Hepatocyte (in vitro differentiated cells): ENCODE results near the gene PHKG1. TPM values are rescaled to one million over a fixed set of nuclear protein-coding genes. Genes with fewer than 3 reads are reported as not detected.
"Not testable (repeated sequence)": the region's sequence is repeated elsewhere in the genome, so short reads cannot be mapped to it uniquely, and the experiment has no call there.

Experiments used
- DNase-seq: peaks from one replicate; pipeline ENCODE4 v3.0.0-alpha.2; 2016; ENCODE audit warnings: low spot score
- H2AFZ ChIP-seq: fragments of 200-600 bp; sonication (generic); 2 replicates; pipeline ENCODE4 v1.6.0; 2016; ENCODE audit warnings: antibody characterized with exemption, mild to moderate bottlenecking
- H3K27ac ChIP-seq: fragments of 200-600 bp; sonication (generic); 2 replicates; pipeline ENCODE4 v1.5.1; 2016; ENCODE audit warnings: mild to moderate bottlenecking
- H3K27me3 ChIP-seq: fragments of 200-600 bp; sonication (generic); 2 replicates; pipeline ENCODE4 v1.6.1; 2016
- H3K36me3 ChIP-seq: fragments of 200-600 bp; sonication (generic); replicated peaks from 2 replicates; pipeline ENCODE4 v1.5.1; 2016; ENCODE audit warnings: low read depth; ENCODE audit not compliant: insufficient read depth
- H3K4me1 ChIP-seq: fragments of 200-600 bp; sonication (generic); 2 replicates; pipeline ENCODE4 v1.5.1; 2016; ENCODE audit warnings: mild to moderate bottlenecking, moderate library complexity; ENCODE audit not compliant: insufficient read depth
- H3K4me2 ChIP-seq: fragments of 200-600 bp; sonication (generic); 2 replicates; pipeline ENCODE4 v1.6.0; 2016
- H3K4me3 ChIP-seq: fragments of 200-600 bp; sonication (generic); 2 replicates; pipeline ENCODE4 v1.5.1; 2016; ENCODE audit warnings: mild to moderate bottlenecking
- H3K79me2 ChIP-seq: fragments of 200-600 bp; sonication (generic); 2 replicates; pipeline ENCODE4 v1.6.0; 2017; ENCODE audit warnings: mild to moderate bottlenecking
- H3K9me2 ChIP-seq: fragments of 200-600 bp; sonication (generic); replicated peaks from 2 replicates; pipeline ENCODE4 v1.6.0; 2017; ENCODE audit warnings: mild to moderate bottlenecking; ENCODE audit not compliant: insufficient read depth
- H3K9me3 ChIP-seq: fragments of 200-600 bp; sonication (generic); 2 replicates; pipeline ENCODE4 v1.5.1; 2016; ENCODE audit warnings: low read depth, mild to moderate bottlenecking
- H4K20me1 ChIP-seq: fragments of 200-600 bp; sonication (generic); 2 replicates; pipeline ENCODE4 v1.6.0; 2016; ENCODE audit warnings: mild to moderate bottlenecking; ENCODE audit not compliant: insufficient read depth, poor library complexity, severe bottlenecking
- CTCF ChIP-seq: fragments of 200-600 bp; sonication (generic); IDR thresholded peaks from 2 replicates; pipeline ENCODE4 v1.5.1; 2016; ENCODE audit warnings: antibody characterized with exemption, mild to moderate bottlenecking; ENCODE audit not compliant: poor library complexity
- EZH2 ChIP-seq: fragments of 200-600 bp; sonication (generic); IDR thresholded peaks from 2 replicates; pipeline ENCODE4 v1.6.1; 2016; ENCODE audit warnings: antibody characterized with exemption, mild to moderate bottlenecking, borderline replicate concordance
- EZH2phosphoT487 ChIP-seq: fragments of 200-600 bp; sonication (generic); IDR thresholded peaks from one replicate; pipeline ENCODE4 v1.6.1; 2018; ENCODE audit warnings: antibody characterized with exemption, mild to moderate bottlenecking, low read depth, moderate library complexity; ENCODE audit not compliant: unreplicated experiment, severe bottlenecking
- WGBS: methylation state at CpG from one replicate; pipeline ENCODE4 v1.1.6; 2016; ENCODE audit warnings: low lambda C conversion rate; ENCODE audit errors: missing lambda C conversion rate; 5-methylcytosine and 5-hydroxymethylcytosine counted together
- polyA plus RNA-seq: library from polyadenylated mRNA; unstranded; fragments of >200 nt; fragmentation: Nextera tagmentation; extraction: Ambion mirVana; gene quantifications from 2 replicates; pipeline ENCODE4 v1.2.1, GENCODE V29; 2016
- total RNA-seq: library from RNA; depleted of rRNA; stranded (reverse); fragments of >200 nt; gene quantifications from 2 replicates; pipeline ENCODE4 v1.2.3, GENCODE V29; 2014

Gene PHKG1
- total and polyA plus RNA-seq, 2 experiments from 2014 or later, result 0.13 TPM; not detected in 1

DNA sequence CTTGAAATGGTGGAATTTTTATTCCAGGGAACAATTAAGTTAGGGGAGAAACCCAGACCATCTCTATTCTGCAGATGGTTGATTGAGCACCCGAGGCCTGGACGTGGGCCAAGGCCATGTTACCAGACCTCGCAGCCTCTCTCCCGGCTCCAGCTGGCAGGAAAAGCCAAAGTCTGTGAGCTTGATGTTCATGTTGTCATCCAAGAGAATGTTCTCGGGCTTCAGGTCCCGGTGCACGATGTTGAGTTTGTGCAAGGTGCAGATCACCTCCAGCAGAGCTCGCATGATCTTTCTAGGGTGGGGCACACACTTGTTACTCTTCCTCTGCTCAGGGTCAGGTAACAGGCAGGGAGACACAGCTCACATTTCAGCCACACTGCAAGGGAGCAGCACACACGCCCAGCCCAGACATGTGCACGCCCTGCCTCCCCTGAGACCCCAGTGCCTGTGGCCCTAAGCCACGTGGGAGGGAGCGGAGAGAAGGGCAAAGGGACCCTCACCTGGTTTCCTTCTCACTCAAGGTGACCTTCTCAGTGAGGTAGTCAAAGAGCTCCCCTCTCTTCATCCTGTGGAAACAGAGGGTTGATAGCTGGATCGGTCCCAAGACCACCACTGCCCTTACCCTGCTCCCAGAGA is 9.5 kb downstream of the PHKG1 start:
- Histone ChIP-seq H3K4me1 (no peaks in the 10 kb centered on the region), H3K79me2 (no peaks in the 10 kb centered on the region), H3K4me2 (no peak overlapping the region), H2AFZ (no peak overlapping the region), H3K27ac (no peak overlapping the region), H3K9me2 (no peaks in the 10 kb centered on the region), H3K9me3 (no peaks in the 10 kb centered on the region), H4K20me1 (no peaks in the 10 kb centered on the region), H3K36me3 (no peaks in the 10 kb centered on the region), H3K27me3 (no peaks in the 10 kb centered on the region), H3K4me3 (no peak overlapping the region)
- WGBS, result 87% methylated on average over 13 of the region's 13 CpGs
- DNase-seq, result no peak
- TF ChIP-seq EZH2phosphoT487 (no peak), EZH2 (no peak), CTCF (no peak)

GRCh38 chr7:56081626-56082340 is 11.0 kb downstream of the PHKG1 start:
- no peak overlapping the region for H3K4me2 ChIP-seq
- H3K4me1 ChIP-seq, result no peaks in the 10 kb centered on the region
- H3K36me3 ChIP-seq, result no peaks in the 10 kb centered on the region
- no peaks in the 10 kb centered on the region for H4K20me1 ChIP-seq
- TF ChIP-seq EZH2, result no peak
- TF ChIP-seq CTCF, result no peak
- TF ChIP-seq EZH2phosphoT487, result no peak
- H3K79me2 ChIP-seq, result no peaks in the 10 kb centered on the region
- H3K4me3 ChIP-seq, result no peak overlapping the region
- WGBS, result 97% methylated on average over 28 of the region's 29 CpGs
- H3K27ac ChIP-seq, result no peak overlapping the region
- no peak overlapping the region for H2AFZ ChIP-seq
- no peaks in the 10 kb centered on the region for H3K27me3 ChIP-seq
- H3K9me2 ChIP-seq, result no peaks in the 10 kb centered on the region
- H3K9me3 ChIP-seq, result no peaks in the 10 kb centered on the region
- DNase-seq, result no peak

DNA sequence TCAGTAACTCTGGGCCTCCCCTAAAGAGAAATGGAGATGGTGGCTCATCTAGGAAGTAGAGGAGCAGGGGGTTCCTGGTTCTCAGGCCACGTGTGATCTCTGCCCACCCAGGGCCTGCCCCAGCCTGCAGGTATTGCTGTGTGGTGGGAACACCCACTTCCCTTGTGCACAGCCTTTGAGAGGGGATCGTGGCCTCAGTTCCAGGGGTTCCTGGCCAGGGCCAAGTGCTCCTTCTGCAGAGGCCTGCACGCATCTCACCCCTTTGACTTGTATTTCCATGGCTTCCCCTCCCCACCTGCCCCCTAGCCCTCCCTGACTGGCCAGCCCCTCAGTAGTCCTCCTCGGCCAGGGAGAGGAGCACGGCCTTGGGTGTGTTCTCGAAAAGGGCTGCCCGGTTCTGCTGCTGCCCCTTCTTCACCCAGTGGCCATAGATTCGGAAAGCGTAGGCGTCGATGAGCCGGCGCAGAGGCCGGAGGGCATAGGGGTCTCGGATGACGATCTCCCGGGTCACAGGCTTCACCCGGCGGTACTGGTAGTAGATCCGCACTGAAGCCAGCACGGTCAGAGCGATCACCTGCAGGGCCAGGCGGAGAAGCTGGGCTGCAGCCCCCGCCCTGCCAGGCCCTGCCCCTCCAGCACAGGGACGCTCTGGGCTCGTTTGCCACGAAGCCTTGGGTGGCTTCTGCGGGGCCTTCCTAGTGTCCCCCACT is 11.9 kb downstream of the PHKG1 start:
- not testable (repeated sequence) for H3K4me2 ChIP-seq, H3K4me1 ChIP-seq, H3K4me3 ChIP-seq, H3K79me2 ChIP-seq, H3K36me3 ChIP-seq, H3K9me3 ChIP-seq, H3K27ac ChIP-seq, DNase-seq, H4K20me1 ChIP-seq, H3K27me3 ChIP-seq, H2AFZ ChIP-seq, H3K9me2 ChIP-seq
- WGBS, result 96% methylated on average over 28 of the region's 28 CpGs
